ENCODE data around the gene OCEL1.

Gene OCEL1

DNA sequence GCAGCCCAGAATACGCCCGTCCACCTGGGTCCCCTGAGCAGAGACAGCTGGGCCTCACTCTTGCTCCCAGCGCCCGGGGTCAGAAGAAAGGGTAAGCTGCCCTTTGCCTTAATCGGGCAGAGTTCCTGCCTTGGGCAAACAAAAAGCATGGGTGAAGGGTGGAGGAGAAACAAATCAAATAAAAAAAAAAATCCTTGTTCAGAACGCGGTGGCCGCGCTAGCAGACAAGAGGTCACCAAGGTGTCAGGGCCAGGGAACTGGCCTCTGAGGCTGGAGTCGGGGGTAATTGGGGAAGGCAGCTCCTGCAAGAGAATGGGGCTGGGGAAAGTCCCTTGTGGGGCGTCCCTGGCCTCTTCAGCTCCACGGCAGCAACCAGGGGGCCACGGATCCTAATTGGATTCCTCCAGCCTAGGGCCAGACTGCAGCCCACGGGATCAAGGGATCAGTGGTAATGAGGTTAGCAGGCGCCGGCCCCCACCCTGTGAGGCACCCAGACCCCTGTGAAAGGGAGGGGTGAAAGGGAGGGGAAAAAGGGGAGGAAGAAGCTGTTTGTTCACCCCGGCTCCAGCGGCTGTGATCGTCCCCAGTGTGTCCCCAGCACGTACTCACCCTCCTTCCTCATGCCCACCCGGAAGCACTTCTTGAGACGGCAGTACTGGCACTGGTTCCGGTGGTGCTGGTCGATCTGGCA, 14.2 kb downstream of the OCEL1 start:
- DNase-seq (ENCODE audit: low read depth) = no peak

DNA sequence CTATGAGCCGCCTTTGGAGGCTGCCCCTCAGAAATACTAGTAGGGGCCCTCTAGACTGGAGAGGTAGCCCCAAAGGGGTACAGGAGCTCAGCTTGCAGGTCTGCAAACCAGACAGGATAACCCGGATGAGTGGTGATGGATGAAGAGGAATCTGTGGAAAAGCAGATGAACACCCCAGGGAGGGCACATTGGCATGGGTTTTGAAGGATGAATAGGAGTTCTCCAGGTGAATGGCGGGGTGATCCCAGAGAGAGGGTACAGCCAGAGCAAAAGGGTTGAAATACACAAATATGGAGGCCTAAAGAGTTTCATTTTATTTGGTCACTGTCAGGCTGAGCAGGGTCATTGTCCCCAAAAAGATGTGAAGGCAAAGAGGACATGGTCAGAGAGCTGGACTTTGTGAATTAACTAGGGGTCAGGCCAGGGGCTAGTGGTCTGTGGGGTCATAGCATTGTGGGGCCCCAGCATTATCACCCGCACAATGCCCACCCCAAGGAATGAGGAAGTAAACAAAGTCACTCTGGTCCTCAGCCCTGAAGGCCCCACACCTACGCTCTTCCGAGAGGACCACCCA, 14.9 kb downstream of the OCEL1 start:
- DNase-seq (ENCODE audit: low read depth) = no peak

DNA sequence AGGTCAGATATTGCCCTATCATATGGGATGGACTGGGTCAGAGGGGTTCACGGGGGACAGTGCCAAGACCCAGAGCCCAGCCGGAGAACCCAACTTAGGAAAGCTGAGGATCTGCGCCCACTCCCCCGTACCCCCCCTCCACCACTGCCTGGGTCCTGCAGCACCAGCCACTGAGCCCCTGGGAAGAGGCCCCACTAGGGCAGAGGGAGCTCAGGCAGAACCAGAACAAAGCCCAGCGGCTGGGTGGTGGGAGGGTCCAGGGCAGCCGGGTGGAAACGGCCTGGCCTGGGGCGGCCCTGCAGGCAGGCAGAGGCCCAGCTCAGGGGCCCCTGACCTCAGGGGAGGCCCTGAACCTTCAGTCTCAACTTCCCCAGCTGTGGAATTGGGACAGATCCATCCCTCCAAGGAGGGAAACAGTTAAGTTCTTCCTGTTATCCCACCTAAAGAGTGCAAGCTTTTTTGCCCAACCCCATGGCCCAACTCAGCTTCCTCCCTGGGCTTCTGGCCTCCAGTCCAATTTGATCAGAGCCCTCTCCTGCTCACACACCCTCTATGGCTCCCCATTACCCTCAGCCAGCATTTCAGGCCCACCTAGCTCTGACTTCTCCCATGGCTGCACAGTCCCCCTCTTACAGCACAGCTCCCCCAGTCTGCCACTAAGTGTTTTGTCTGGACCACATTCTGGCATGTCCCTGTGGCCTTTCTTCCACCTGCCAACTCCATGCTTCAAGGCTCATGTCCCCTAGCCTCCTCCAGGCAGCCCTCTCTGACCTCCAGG, 16.6 kb downstream of the OCEL1 start:
- no peak for DNase-seq (ENCODE audit: low read depth)

DNA sequence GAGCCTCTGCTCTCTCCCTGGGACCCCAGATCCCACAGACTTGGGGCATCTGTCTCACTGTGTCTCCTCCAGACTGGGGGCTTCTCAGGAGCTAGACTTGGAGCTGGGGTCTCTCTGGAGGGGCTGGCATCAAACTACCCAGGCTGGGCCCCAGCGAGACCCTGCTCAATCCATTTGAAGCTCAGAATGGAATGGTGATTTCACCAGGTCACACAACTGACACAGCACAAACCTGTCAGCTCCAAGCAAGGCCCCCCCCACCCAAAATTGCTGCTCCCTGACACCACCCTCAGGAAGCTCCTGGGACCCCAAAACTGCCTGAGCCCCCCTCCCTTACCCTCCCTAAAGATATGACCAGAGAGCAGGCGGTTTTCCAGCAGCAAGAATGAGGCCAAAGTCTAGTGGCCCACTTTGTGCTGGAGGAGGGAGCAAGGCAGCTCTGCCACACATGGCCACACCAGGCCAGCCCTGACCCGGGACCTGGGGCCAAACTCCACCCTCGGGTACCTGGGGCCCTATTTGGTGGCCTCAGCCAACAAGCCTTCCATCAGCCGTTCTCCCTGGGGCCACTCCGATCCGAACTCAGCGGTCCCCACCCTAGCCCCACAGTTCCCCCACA, 17.3 kb downstream of the OCEL1 start:
- no peak for DNase-seq (ENCODE audit: low read depth)

DNA sequence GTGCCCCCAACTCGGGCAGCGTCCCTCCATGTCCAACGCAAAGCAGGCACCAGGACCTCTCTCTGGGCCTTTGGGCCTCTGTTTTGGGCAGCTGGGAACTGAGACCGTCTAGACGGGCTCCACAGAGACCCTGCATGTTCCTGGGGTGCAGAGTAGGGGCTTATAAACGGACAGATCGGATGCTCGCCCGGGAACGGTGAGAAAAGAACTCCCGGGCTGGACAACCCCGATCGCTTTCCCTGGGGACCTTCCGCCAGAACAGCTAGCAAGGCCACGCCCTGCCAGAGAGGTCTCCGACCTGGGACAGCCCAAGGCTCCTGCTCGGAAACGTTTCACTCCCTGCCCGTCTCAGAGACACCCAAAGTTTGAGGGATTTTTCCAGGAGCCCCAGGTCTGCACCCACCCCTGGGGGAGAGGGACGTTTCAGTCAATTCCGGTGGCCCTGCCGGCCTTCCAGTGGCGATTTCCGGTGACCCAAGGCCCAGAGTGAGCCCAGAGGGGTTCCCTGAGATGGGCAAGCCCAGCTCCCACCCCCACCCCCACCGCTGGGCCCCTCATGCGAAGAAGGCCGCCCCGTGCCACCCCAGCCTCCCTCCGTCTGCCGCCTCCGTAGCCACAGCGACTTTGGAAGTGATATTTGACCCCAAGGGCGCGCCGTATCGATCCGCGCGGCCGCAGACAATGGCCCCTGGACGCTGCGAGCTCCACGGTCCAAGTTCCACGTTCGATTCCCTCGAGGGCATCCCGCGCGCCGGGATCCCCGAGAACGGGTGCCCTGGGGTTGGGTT, 18.0 kb downstream of the OCEL1 start:
- DNase-seq (ENCODE audit: low read depth) = no peak

DNA sequence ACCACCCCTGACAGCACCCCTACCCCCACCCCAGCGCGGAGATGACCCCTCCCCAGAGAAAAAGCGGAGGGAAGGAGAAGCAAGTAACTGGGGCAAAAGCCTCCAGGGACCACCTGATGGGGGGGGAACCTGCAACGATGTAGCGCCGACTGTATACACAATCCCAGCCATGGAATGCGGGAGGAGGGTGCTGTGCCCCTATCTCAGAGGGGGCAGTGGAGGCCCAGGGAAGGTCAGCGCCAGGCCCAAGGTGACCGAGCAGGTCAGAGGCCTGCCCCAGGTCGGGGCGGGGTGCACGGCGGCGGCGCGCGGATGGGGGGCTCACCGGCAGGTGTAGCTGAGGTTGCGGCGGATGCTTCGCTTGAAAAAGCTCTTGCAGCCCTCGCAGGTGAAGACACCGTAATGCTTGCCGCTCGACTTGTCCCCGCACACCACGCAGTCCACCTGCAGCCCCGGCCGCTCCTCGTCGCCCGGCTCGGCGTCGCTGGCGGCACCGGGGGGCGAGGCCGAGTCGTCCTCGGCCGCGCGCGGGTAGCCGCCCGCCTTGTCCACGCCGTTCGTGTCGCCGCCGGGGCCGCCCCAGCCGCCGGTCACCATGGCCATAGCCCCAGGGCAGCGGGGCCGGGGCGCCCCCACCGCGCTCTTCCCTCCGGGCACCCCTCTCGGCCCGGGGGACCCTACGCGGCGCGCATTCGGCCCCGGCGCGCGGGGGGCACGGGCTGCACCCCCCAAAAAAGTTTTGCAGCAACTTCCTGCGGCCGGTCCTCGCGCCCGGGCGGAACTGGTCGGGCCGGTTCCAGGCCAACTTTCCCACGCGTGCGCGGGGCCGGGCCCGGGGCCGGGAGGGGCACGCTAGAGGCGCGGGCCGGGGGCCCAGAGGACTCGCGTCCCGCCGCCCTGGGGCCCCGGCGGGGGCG, 18.9 kb downstream of the OCEL1 start:
- DNase-seq (ENCODE audit: low read depth) = no peak

DNA sequence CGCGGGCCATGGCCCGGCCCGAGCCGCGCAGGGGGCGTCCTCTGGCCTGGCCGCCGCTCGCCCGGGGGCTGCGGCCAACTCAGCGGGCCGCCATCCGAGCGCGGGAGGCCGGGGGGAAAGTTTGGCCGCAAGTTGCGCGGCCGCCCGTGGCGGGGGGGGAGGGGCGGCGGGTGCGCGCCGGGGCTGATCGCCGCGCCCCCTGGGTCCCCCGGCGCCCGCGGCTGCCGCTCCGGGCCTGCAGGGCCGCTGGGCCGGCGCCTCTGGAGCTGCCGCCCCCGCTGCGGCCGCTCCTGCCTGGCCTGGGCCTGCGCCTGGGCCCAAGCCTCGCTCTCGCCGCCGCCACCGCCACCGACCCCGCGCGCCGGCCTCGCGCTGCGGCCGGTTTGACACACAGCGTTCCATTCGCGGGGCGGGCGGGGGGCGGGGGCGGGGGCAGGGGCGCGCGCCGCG, 19.5 kb downstream of the OCEL1 start, which contains the start of gene NR2F6:
TSS of gene NR2F6 (minus strand) at position 385 of the 450 bp plus-strand sequence. CDS start 699 bp downstream, outside the sequence.
- DNase-seq (ENCODE audit: low read depth) = no peak

DNA sequence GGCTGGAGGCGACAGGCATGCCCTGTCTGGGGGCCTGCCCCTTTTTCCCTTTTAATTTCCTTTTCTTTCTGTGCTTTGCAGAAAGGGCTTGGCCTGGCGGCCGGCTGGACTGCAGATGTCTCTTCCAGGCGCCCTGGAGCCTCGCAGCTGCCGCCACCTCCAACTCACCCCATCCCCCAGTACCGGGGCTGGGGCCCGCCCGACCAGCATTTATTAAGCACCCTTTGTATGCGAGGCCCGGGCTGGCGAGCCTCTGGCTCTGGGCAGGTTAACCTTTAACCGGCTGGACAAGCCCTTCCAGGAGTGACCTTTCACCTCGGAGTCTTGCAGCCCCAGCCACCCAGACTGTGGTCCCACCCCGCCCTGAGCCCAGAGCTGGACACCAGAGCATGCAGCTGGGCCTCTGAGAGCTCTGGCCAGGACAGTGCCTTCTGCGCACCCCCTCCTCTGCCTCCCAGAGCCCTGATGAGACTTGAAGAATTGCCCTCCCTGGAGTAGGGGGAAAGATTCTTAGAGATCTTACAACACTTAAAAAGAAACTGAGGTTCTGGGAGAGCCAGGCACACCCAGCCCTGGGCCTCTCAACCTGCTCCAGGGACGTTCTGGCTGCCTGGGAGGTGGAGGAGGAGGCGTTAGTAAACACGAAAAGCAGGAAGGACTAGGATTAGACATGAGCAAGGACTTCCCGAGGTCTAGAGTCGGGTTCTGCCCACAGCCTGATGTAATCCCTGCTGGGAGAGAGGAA, 20.8 kb downstream of the OCEL1 start:
- no peak for DNase-seq (ENCODE audit: low read depth)

DNA sequence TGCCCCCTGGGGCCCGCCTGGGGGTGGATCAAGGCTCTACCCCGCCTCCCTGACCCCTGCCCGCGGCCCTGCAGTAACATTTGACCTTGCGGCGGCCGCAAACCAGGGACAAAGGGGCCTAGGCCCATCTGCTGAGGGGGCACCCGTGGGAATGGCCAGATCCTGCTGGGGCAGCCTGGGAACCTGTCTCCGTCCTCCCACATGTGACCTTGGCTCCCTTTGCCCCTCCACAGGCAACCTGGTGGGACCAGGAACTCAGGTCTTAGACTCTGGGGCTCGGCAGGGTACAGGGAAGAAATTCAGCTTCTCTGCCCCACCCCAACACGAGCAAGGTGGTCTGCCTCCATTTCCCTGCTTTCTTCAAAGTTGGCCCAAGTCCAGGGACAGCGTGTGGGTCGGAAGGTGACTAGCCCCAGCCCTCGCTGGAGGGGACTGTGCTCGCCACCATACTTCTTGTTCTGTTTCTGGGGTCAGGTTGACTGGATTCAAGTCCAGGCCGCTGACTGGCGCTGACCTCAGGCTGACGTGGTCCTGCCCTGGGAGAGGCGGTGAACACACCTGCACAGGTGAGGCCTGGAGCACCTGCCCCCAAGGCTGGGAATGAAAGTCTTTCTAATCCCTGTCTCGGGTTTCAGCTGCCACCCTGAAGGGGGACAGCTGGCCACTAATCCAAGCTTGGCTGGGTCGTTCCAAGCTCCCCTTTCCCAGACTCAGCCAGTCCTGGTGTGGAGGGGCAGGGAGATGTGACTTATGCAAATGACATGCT, 22.2 kb downstream of the OCEL1 start:
- no peak for DNase-seq (ENCODE audit: low read depth)

DNA sequence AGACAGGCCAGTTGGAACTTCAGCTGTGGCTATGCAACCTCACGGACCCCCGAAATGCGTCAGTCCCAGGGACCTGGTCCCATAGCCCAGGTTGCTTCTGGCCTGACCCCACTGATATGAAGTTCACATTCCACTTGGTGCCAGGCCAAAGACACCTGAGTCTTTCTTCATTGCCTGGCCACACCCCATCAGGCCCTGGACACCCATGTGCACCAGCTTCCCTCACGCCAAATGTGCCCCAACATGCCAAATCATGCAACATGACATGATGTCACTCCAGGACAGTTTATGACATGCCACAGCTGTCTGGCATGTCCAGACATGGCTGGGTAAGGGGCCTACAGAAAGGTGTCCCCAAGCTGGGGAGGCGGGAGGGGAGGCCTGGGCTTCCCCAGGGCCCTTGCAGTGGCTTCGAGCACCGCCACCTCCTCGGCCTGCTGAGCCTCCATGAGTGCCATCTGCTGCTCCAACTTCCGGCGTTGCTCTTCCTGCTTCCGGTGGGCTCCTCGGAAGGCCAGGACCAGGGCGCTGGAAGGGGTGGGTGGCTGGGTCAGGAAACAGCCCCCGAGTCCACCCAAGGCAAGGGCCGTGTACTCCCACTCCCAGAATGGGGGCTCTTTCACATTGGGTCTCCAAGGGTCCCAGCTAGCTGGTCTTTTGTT, 24.0 kb downstream of the OCEL1 start:
- no peak for DNase-seq (ENCODE audit: low read depth)

DNA sequence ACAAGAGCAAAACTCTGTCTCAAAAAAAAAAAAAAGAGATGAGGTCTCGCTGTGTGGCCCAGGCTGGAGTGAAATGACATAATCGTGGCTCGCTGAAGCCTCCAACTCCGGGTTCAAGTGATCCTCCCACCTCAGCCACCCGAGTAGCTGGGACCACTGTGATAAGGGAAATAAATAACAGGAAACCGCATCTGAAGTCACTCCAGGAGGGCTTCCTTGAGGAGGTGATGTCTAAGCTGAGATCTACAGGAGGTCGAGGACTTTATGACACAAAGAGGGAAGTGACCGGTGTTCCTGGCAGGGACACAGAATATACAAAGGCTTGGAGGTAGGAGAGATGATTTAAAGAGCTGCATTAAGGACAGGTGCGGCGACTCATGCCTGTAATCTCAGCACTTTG, 28.6 kb downstream of the OCEL1 start:
- no peak for DNase-seq (ENCODE audit: low read depth)

DNA sequence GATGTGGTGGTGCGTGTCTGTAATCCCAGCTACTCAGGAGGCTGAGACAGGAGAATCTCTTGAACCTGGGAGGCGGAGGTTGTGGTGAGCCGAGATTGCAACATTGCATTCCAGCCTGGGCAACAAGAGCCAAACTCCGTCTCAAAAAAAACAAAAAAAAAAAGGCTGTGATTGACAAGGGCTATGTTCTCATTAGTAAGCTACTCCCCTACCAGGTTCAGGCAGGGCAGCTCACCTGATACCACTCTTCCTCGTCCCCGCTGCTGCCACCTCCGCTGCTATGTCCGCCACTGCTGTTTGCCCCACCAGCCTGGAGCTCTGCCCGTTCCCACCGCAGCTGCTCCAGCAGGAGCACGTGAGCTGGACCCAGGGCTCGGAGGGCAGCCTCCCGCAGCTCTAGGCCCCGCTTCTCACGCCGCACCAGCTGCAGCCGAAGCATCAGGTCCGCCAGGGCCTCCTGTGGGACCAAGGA, 29.2 kb downstream of the OCEL1 start:
- DNase-seq (ENCODE audit: low read depth) = no peak

DNA sequence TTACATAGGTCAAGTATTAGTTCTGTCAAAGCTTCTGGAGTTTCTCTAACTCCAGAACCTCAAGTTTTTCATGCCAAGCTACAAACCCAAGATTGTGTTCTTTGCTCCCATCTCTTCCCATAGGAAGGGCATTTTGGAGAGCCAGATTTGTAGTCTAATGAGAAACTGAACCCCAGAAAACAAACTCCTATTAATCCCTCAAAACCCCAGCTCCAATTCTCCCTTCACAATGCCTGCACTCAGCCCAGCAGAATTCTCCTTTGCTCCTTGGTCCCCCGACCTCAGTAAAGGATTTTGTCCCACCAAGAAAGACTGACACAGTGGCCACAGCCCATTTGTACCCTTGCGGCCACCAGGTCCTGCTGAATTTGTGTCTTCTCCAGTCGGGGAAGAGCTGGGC, 30.1 kb downstream of the OCEL1 start:
- DNase-seq (ENCODE audit: low read depth) = no peak

DNA sequence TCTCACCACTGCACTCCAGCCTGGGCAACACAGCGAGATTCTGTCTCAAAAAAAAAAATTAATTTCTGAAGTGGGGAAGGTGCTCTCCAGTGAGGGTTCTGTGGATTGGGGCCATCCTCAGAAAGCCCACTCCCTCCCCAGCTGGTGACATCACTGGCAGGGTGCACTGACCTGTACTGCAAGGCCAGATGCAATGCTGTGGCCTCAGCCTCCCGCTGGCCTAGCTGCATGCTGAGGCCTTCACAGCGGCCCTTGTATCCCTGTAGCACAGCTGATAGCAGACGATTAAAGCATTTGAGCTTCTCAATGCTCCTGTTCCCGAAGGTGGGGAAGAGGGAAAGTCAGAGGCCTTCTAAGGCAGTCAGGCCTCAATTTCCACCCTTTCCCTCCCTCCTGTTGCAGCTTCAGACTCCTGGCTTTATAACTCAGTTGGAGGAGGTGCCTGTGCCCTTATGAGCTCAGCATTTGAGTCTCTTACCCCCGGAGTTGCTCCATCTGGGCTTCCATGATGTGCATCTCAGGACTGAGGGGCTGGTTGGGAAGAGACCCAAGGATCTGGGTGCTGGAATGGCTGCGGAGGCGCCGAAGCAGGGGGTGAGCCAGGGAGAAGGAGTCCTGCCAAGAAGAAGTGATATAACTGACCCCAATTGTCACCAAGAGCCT, 33.2 kb downstream of the OCEL1 start:
- DNase-seq (ENCODE audit: low read depth) = no peak

DNA sequence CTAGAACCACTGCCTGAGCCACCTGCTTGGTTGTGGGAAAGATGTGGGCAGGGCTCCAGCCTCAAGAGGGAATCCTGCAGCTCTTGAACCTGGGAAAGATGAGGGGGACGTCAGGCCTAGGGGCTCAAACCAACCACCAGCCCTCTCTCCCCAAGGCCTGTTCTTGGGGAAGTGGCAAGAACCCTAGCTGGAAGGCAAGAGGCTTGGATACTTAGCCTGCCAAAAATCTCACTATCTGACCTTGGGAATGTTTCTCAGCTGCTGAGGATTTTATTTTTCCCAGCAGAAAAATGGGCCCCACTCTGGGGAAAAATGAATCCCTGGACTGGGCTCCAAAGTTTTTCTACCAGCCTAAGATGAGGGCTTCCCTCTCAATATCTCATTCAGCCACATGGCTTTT, 33.9 kb downstream of the OCEL1 start:
- no peak for DNase-seq (ENCODE audit: low read depth)

DNA sequence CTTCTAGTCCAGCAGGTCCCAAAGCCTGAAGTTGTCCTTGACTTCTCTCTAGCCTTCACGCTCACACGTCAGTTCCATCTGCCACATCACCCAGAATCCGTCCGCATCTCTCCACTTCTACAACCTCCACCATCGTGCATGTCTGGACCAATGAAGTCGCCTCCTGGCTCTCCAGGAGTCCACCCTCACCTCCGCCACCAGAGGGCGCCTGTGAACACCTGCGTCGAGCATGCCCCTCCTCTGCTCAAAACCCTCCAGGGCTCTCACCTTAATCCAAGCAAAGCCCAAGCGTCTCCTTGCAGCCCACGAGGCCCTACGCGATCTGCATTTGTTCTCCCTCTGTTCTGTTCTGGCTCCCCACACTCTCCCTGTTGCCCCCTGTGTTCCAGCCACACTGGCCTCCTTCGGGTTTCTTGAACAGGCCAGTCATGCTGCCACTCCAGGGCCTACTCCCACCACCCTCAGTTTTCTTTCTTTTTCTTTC, 34.9 kb downstream of the OCEL1 start:
- DNase-seq (ENCODE audit: low read depth) = peak; percentile 84

DNA sequence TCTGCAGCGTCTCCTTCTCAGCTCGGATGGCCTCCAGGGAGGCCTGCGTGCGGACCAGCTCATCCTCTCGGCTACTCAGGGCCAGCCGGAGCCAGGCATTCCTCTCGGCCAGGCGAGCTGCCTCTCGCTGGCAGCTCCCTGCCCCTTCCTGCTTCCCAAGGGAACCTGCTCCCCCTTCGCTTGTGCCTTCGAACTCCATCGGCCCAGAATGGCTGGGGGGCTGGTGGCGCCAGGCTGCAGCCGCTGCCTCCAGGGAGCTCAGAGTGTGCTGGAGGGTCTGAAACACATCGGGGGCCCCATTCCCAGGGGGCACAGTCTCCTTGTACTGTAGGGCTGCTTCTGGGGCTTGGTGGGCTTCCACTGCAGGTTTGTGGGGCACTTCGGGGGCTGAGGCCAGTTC, 36.5 kb downstream of the OCEL1 start:
- DNase-seq (ENCODE audit: low read depth) = no peak
